ENCODE measurements around the gene RBBP8NL.

GRCh38 chr20:62370115-62370806 lies 57.1 kb downstream of the RBBP8NL start:
- TF ChIP-seq, protein P1, sequence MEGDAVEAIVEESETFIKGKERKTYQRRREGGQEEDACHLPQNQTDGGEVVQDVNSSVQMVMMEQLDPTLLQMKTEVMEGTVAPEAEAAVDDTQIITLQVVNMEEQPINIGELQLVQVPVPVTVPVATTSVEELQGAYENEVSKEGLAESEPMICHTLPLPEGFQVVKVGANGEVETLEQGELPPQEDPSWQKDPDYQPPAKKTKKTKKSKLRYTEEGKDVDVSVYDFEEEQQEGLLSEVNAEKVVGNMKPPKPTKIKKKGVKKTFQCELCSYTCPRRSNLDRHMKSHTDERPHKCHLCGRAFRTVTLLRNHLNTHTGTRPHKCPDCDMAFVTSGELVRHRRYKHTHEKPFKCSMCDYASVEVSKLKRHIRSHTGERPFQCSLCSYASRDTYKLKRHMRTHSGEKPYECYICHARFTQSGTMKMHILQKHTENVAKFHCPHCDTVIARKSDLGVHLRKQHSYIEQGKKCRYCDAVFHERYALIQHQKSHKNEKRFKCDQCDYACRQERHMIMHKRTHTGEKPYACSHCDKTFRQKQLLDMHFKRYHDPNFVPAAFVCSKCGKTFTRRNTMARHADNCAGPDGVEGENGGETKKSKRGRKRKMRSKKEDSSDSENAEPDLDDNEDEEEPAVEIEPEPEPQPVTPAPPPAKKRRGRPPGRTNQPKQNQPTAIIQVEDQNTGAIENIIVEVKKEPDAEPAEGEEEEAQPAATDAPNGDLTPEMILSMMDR (optimal IDR thresholded peaks at IDR 0.05 in 1 of 3, IDR thresholded peaks at IDR 0.05 in 1 of 3, conservative IDR thresholded peaks at IDR 0.05 in 1 of 3; ENCODE audit: extremely low read depth in 1 of 3, insufficient read depth in 2 of 3, low read length in 3 of 3): no peak
- TF ChIP-seq EZH2 (IDR thresholded peaks at IDR 0.05; ENCODE audit: low read length): no peak
